ENCODE measurements around the gene NUP42. TPM values are rescaled to one million over a fixed set of nuclear protein-coding genes. Genes with fewer than 3 reads are reported as not detected.

NUP42 gene
- polyA plus RNA-seq, 2 donors = 17.3 to 19.2 TPM

DNA sequence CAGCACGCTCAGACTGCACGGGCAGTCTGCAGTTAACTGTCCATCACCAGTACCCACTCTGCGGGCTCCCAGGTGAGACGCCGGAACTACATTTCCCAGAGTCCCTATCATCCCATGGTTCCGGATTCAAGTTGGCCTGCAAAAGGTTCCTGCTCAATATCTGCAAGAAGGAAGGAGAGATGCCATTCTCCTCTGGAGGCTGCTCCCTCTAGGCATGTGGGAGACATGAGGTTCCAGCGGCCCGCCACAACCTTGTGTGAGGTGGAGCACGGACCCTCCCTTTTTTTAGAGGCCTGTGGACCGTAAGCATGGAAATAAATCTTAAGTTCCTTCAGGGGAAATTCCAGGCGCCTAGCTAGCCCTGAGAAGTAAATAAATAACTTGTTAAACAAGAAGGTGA, 29.7 kb downstream of the NUP42 start:
- no peaks in the 10 kb centered on the region for H3K36me3 ChIP-seq (ENCODE audit: control insufficient read depth in 2 of 2, insufficient read depth in 2 of 2, low read length in 1 of 2)
- no peak overlapping the region for H3K4me3 ChIP-seq (ENCODE audit: low read depth in 1 of 2, low read length in 2 of 2)
- H3K27me3 ChIP-seq (ENCODE audit: control insufficient read depth in 1 of 2, insufficient read depth in 2 of 2, low read length in 2 of 2) = no peaks in the 10 kb centered on the region
- no peaks in the 10 kb centered on the region for H3K4me1 ChIP-seq (ENCODE audit: control insufficient read depth in 2 of 2, insufficient read depth in 2 of 2, low read length in 1 of 2)
- no peaks in the 10 kb centered on the region for H3K9me3 ChIP-seq (ENCODE audit: control insufficient read depth in 2 of 2, insufficient read depth in 1 of 2, low read depth in 1 of 2, low read length in 1 of 2)
- WGBS, 2 donors = 66 to 67% methylated on average over 11 of the region's 11 CpGs
- no peak overlapping the region for H3K27ac ChIP-seq (ENCODE audit: low read depth in 2 of 2, low read length in 1 of 2)

DNA sequence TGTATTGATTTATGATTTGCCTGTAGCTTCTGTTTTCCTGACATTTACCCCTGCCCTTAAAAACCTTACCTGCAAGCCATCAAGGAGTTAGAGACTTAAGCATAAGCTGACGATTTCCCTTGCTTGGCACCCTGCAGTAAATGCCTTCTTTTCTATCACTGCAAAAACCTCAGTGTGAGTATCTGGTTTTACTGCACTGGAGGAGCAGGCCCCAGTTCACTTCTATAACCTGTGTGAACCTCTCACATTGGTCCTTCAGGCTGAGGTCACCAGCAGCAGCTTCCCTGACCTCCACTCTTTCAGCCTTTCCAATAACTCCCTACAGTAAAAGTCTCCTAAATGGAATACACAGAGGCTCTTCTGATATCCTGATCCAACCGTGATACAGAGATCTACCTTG, 30.5 kb downstream of the NUP42 start:
- Histone ChIP-seq H3K4me3 (ENCODE audit: low read depth in 1 of 2, low read length in 2 of 2) (no peak overlapping the region), H3K9me3 (ENCODE audit: control insufficient read depth in 2 of 2, insufficient read depth in 1 of 2, low read depth in 1 of 2, low read length in 1 of 2) (no peaks in the 10 kb centered on the region), H3K4me1 (ENCODE audit: control insufficient read depth in 2 of 2, insufficient read depth in 2 of 2, low read length in 1 of 2) (no peaks in the 10 kb centered on the region), H3K36me3 (ENCODE audit: control insufficient read depth in 2 of 2, insufficient read depth in 2 of 2, low read length in 1 of 2) (no peaks in the 10 kb centered on the region), H3K27me3 (ENCODE audit: control insufficient read depth in 1 of 2, insufficient read depth in 2 of 2, low read length in 2 of 2) (no peaks in the 10 kb centered on the region), H3K27ac (ENCODE audit: low read depth in 2 of 2, low read length in 1 of 2) (no peak overlapping the region)
- WGBS, 2 donors = 90% methylated on average over 2 of the region's 2 CpGs

DNA sequence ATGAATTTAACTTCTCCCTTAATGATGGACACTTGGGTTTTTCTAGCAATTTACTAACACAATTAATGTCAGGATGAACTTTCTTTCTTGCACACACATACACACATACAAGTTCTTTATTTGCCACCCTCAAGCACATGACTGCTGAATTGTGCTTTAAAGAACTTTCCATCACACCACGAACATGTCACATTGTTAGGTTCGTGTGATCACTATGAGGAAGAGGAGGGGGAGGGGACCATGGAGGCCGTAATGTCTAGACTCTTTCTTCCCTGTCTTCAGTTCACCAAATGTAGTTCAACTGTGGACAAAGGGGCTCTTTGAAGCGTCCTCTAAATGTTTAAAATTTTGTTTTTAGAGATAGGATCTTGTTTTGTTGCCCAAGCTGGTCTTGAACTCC, 31.0 kb downstream of the NUP42 start:
- H3K4me3 ChIP-seq (ENCODE audit: low read depth in 1 of 2, low read length in 2 of 2) = no peak overlapping the region
- H3K4me1 ChIP-seq (ENCODE audit: control insufficient read depth in 2 of 2, insufficient read depth in 2 of 2, low read length in 1 of 2) = no peaks in the 10 kb centered on the region
- no peaks in the 10 kb centered on the region for H3K36me3 ChIP-seq (ENCODE audit: control insufficient read depth in 2 of 2, insufficient read depth in 2 of 2, low read length in 1 of 2)
- H3K9me3 ChIP-seq (ENCODE audit: control insufficient read depth in 2 of 2, insufficient read depth in 1 of 2, low read depth in 1 of 2, low read length in 1 of 2) = no peaks in the 10 kb centered on the region
- 85 to 92% methylated on average over 4 of the region's 4 CpGs for WGBS, 2 donors
- H3K27me3 ChIP-seq (ENCODE audit: control insufficient read depth in 1 of 2, insufficient read depth in 2 of 2, low read length in 2 of 2) = no peaks in the 10 kb centered on the region
- H3K27ac ChIP-seq (ENCODE audit: low read depth in 2 of 2, low read length in 1 of 2) = no peak overlapping the region

DNA sequence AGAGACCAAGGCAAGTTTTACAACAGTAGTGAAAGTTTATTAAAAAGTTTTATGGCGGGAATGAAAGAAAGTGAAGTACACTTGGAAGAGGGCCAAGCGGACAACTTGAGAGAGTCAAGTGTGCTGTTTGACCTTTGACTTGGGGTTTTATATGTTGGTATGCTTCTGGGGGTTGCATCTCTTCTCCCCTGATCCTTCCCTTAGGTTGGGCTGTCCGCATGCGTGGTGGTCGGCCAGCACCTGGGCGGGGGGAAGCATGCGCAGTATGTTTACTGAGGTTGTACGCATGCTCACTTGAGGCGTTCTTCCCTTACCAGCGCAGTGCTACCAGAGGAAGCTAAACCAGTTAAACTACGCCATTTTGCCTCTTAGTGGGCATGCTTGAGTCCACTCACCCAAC, 31.9 kb downstream of the NUP42 start:
- 94 to 98% methylated on average over 11 of the region's 11 CpGs for WGBS, 2 donors
- no peak overlapping the region for H3K4me3 ChIP-seq (ENCODE audit: low read depth in 1 of 2, low read length in 2 of 2)
- no peaks in the 10 kb centered on the region for H3K27me3 ChIP-seq (ENCODE audit: control insufficient read depth in 1 of 2, insufficient read depth in 2 of 2, low read length in 2 of 2)
- no peaks in the 10 kb centered on the region for H3K9me3 ChIP-seq (ENCODE audit: control insufficient read depth in 2 of 2, insufficient read depth in 1 of 2, low read depth in 1 of 2, low read length in 1 of 2)
- H3K36me3 ChIP-seq (ENCODE audit: control insufficient read depth in 2 of 2, insufficient read depth in 2 of 2, low read length in 1 of 2) = no peaks in the 10 kb centered on the region
- H3K4me1 ChIP-seq (ENCODE audit: control insufficient read depth in 2 of 2, insufficient read depth in 2 of 2, low read length in 1 of 2) = no peaks in the 10 kb centered on the region
- no peak overlapping the region for H3K27ac ChIP-seq (ENCODE audit: low read depth in 2 of 2, low read length in 1 of 2)

DNA sequence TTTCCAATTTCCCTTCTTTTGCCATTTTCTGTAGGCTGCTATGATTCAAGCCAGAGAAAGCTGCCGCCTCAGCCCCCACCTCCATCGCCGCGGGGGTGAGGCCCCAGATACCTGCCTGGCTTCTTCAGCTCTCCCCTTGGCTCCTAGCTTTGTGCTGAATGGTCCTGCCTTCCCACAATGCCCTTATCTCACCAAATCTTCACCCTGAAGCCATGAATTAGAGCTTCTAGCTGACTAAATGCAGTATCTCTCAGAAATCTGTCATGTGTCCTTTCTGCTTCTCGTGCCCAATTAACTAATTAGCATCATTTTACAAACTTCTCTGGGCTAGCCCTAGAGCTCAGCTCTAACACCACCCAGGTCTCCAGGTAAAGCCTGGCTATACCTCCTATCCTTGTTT, 32.6 kb downstream of the NUP42 start:
- Histone ChIP-seq H3K27me3 (ENCODE audit: control insufficient read depth in 1 of 2, insufficient read depth in 2 of 2, low read length in 2 of 2) (no peaks in the 10 kb centered on the region), H3K4me1 (ENCODE audit: control insufficient read depth in 2 of 2, insufficient read depth in 2 of 2, low read length in 1 of 2) (no peaks in the 10 kb centered on the region), H3K9me3 (ENCODE audit: control insufficient read depth in 2 of 2, insufficient read depth in 1 of 2, low read depth in 1 of 2, low read length in 1 of 2) (no peaks in the 10 kb centered on the region), H3K27ac (ENCODE audit: low read depth in 2 of 2, low read length in 1 of 2) (no peak overlapping the region), H3K4me3 (ENCODE audit: low read depth in 1 of 2, low read length in 2 of 2) (no peak overlapping the region), H3K36me3 (ENCODE audit: control insufficient read depth in 2 of 2, insufficient read depth in 2 of 2, low read length in 1 of 2) (no peaks in the 10 kb centered on the region)
- WGBS, 2 donors = 91% methylated on average over 5 of the region's 5 CpGs

DNA sequence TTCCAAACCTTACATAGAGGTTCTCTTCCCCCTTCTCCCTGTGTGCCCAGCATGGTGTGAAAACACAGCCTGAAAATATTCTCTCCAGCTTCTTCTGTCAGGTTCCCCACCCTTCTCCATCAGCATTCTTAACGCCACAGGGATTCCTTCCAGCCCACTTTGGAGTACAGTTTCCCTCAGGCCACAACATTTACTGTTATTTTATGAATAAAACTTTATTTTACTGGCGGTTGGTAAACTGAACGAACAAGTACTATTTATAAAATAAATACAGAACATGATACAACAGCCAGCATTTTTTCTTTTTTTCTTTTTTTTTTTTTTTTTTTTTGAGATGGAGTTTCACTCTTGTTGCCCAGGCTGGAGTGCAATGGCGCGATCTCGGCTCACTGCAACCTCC, 33.1 kb downstream of the NUP42 start:
- Histone ChIP-seq H3K9me3 (ENCODE audit: control insufficient read depth in 2 of 2, insufficient read depth in 1 of 2, low read depth in 1 of 2, low read length in 1 of 2) (no peaks in the 10 kb centered on the region), H3K27ac (ENCODE audit: low read depth in 2 of 2, low read length in 1 of 2) (no peak overlapping the region), H3K4me3 (ENCODE audit: low read depth in 1 of 2, low read length in 2 of 2) (no peak overlapping the region), H3K27me3 (ENCODE audit: control insufficient read depth in 1 of 2, insufficient read depth in 2 of 2, low read length in 2 of 2) (no peaks in the 10 kb centered on the region), H3K36me3 (ENCODE audit: control insufficient read depth in 2 of 2, insufficient read depth in 2 of 2, low read length in 1 of 2) (no peaks in the 10 kb centered on the region), H3K4me1 (ENCODE audit: control insufficient read depth in 2 of 2, insufficient read depth in 2 of 2, low read length in 1 of 2) (no peaks in the 10 kb centered on the region)
- 86 to 93% methylated on average over 3 of the region's 6 CpGs for WGBS, 2 donors

DNA sequence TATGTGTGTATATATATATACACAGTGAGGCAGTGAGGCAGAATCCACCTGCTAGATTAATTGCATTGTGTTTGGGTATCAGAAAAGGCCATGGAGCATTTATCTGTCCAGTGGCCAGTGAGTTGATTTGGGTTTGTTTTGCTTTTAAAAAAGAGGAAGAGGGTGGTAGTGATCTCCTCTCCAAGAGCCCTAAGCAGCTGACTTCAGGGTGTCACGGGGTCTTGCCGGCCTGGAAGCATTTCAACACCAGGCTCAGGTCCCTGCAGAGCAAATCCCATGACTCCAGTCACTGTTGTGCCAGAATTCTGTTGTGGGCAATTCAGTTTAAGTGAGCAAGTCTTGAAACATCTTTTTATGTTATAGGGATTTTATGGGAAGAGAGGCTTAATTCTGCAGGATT, 34.2 kb downstream of the NUP42 start:
- H3K36me3 ChIP-seq (ENCODE audit: control insufficient read depth in 2 of 2, insufficient read depth in 2 of 2, low read length in 1 of 2) = no peaks in the 10 kb centered on the region
- no peaks in the 10 kb centered on the region for H3K27me3 ChIP-seq (ENCODE audit: control insufficient read depth in 1 of 2, insufficient read depth in 2 of 2, low read length in 2 of 2)
- H3K27ac ChIP-seq (ENCODE audit: low read depth in 2 of 2, low read length in 1 of 2) = no peak overlapping the region
- 66 to 75% methylated on average over 2 of the region's 2 CpGs for WGBS, 2 donors
- no peaks in the 10 kb centered on the region for H3K9me3 ChIP-seq (ENCODE audit: control insufficient read depth in 2 of 2, insufficient read depth in 1 of 2, low read depth in 1 of 2, low read length in 1 of 2)
- peaks cover 0 to 2% of the 10 kb centered on the region in 2 donors for H3K4me1 ChIP-seq (ENCODE audit: control insufficient read depth in 2 of 2, insufficient read depth in 2 of 2, low read length in 1 of 2)
- H3K4me3 ChIP-seq (ENCODE audit: low read depth in 1 of 2, low read length in 2 of 2) = no peak overlapping the region

DNA sequence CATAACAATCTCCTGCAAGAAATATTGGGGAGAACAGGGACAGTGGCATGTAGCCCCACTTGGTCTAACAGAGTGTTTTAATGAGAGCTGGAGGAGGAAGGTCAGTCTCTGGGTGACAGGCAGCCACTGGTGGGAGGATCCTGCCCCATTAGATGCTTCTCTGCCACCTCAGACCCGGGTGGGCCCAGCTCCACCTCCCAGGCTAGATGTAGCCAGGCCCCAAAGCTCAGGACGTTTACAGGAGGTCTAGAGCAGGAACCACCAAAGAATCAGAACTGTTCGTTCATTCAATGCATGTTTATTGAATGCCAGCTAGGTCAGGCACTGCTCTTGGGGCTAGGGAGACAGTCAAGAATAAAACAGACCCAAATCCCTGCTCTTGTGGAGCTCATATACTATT, 36.3 kb downstream of the NUP42 start:
- WGBS, 2 donors = 45 to 62% methylated on average over 3 of the region's 3 CpGs
- Histone ChIP-seq H3K4me1 (ENCODE audit: control insufficient read depth in 2 of 2, insufficient read depth in 2 of 2, low read length in 1 of 2) (peaks cover 0 to 3% of the 10 kb centered on the region in 2 donors), H3K27me3 (ENCODE audit: control insufficient read depth in 1 of 2, insufficient read depth in 2 of 2, low read length in 2 of 2) (no peaks in the 10 kb centered on the region)

DNA sequence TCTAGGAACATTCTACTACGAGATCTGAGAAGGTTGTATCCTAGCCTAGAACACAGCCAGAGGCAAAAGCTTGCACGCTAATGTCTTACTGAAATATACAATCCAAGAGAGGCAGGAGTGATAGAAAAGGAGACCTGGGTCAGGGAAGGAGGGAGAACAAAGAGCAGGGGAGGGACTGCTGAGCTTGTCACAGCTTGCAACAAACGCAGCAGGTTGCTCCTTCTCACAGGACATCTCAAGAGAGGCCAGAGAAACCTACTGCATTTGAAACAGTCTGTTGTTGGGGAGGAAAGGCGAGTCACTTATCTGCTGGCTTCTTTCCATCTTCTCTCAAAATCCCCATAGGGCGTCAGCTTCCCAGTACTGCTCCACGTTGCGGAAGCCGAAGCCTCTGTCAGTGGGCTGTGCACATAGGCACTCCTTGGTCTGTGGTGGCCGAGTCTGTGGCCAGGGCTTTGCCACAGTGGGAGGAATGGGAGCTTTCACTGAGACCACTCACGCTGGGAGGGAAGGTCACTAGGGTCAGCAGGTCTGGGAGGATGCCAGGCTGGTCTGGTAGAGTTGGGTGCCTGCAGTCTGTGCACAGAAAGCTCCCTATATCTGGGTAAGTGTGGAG, 39.0 kb downstream of the NUP42 start:
- 48 to 53% methylated on average over 10 of the region's 10 CpGs for WGBS, 2 donors
- H3K4me1 ChIP-seq (ENCODE audit: control insufficient read depth in 2 of 2, insufficient read depth in 2 of 2, low read length in 1 of 2) = peaks cover 0 to 3% of the 10 kb centered on the region in 2 donors
- H3K27me3 ChIP-seq (ENCODE audit: control insufficient read depth in 1 of 2, insufficient read depth in 2 of 2, low read length in 2 of 2) = no peaks in the 10 kb centered on the region
- H3K27ac ChIP-seq (ENCODE audit: low read depth in 2 of 2, low read length in 1 of 2) = no peak overlapping the region
- H3K36me3 ChIP-seq (ENCODE audit: control insufficient read depth in 2 of 2, insufficient read depth in 2 of 2, low read length in 1 of 2) = no peaks in the 10 kb centered on the region
- H3K4me3 ChIP-seq (ENCODE audit: low read depth in 1 of 2, low read length in 2 of 2) = no peak overlapping the region
- no peaks in the 10 kb centered on the region for H3K9me3 ChIP-seq (ENCODE audit: control insufficient read depth in 2 of 2, insufficient read depth in 1 of 2, low read depth in 1 of 2, low read length in 1 of 2)

More for the DNA sequence above, 36.3 kb downstream of the NUP42 start:
- no peak overlapping the region for H3K27ac ChIP-seq (ENCODE audit: low read depth in 2 of 2, low read length in 1 of 2)
- H3K4me3 ChIP-seq (ENCODE audit: low read depth in 1 of 2, low read length in 2 of 2) = no peak overlapping the region
- no peaks in the 10 kb centered on the region for H3K36me3 ChIP-seq (ENCODE audit: control insufficient read depth in 2 of 2, insufficient read depth in 2 of 2, low read length in 1 of 2)
- no peaks in the 10 kb centered on the region for H3K9me3 ChIP-seq (ENCODE audit: control insufficient read depth in 2 of 2, insufficient read depth in 1 of 2, low read depth in 1 of 2, low read length in 1 of 2)

DNA sequence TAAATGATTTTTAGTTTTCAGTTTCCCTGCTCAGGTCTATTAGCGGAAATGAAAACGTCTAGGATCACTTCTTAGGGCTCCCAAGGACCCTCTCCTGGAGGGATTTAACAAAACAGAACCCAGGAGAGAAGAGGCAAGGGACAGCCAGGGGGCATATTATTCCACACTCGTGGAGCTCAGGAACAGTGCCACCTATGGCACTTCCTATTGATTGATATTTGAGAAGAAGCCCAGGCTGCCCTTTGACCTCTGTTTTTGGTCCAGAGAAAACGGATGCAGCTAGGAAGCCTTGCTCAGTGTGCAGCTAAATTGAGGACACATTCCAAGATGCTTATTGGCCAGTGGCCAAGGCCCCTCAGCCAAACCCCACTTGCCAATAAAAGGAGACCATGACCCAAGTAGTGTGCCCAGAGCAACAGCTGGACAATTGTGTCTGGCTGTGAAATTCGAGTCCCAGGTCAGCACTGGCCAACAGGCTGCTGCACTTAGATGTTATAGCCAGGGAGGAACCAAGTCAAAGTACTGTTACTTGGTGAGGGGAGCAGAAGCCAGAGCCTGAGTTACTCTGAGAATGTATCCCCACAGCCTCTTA, 40.7 kb downstream of the NUP42 start:
- Histone ChIP-seq H3K27me3 (ENCODE audit: control insufficient read depth in 1 of 2, insufficient read depth in 2 of 2, low read length in 2 of 2) (no peaks in the 10 kb centered on the region), H3K4me1 (ENCODE audit: control insufficient read depth in 2 of 2, insufficient read depth in 2 of 2, low read length in 1 of 2) (peaks cover 0 to 3% of the 10 kb centered on the region in 2 donors), H3K27ac (ENCODE audit: low read depth in 2 of 2, low read length in 1 of 2) (no peak overlapping the region), H3K9me3 (ENCODE audit: control insufficient read depth in 2 of 2, insufficient read depth in 1 of 2, low read depth in 1 of 2, low read length in 1 of 2) (no peaks in the 10 kb centered on the region), H3K36me3 (ENCODE audit: control insufficient read depth in 2 of 2, insufficient read depth in 2 of 2, low read length in 1 of 2) (no peaks in the 10 kb centered on the region), H3K4me3 (ENCODE audit: low read depth in 1 of 2, low read length in 2 of 2) (no peak overlapping the region)
- 51 to 52% methylated on average over 5 of the region's 5 CpGs for WGBS, 2 donors
